ENCODE results near the gene TP53BP2.

GRCh38 chr1:223742856-223743517 is 102.8 kb downstream of the TP53BP2 start:
- TF ChIP-seq CTCF (IDR thresholded peaks at IDR 0.05; ENCODE audit: low read depth, low read length) (no peak), EZH2phosphoT487 (IDR thresholded peaks at IDR 0.05; ENCODE audit: low read depth) (no peak)

All from OCI-LY3 (cell line).